ENCODE measurements around the gene MMP20.

- TF ChIP-seq CTCF (IDR thresholded peaks at IDR 0.05; ENCODE audit: low read depth, low read length) (no peak), MAX (IDR thresholded peaks at IDR 0.05; ENCODE audit: low read depth, low read length) (no peak)
Measured at GRCh38 chr11:102577182-102577581, 48.0 kb downstream of the MMP20 start.

Data from NB4 (cell line).